HG02588 (cell line): ENCODE results near the gene GULP1.

ENCODE experiments used
- ATAC-seq: cut with Tn5 transposase; IDR thresholded peaks from one replicate; pipeline ENCODE4 v1.9.1; 2021; ENCODE audit warnings: mild to moderate bottlenecking, moderate library complexity; ENCODE audit not compliant: unreplicated experiment

Gene GULP1

GRCh38 chr2:188629753-188630527 is 338.3 kb downstream of the GULP1 start:
- ATAC-seq: no peak

DNA sequence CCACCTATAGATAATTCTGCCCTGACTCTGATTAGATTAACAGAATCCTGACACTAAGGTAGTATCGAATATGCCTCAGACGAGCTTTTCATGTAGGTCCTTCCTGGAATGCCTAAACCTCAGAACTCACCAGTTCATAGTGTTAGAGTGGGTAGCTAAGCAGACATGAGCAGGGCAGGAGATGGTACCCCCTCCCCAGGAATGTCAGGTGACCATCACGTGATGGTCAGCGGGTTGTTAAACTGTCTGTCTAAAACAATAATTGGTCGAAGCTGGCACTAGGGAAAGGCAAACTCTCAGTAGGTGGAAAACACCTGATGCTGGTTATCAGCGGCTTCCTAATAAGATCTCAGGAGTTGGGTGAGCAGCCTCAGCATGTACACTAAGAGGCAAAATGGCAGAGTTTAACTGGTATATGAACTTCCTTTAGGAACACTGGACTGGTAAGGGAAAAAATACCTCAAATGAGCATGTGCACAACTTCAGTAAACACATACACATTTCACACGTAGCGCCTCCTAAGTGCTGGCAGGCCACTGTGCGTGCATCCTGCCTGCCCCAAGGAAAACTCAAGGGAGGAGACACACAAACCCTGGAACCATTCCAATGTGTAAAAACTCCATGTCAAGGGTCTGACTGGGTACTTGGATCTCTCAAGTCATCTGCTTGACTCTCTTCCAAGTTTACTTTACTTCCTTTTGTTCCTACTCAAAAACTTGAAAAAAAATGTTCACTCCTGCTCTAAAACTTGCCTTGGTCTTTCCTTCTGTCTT is 339.5 kb downstream of the GULP1 start:
- no peak for ATAC-seq

GRCh38 chr2:188634656-188635055 is 343.0 kb downstream of the GULP1 start:
- ATAC-seq: no peak
